Smooth muscle cell (in vitro differentiated cells): Measurements from ENCODE around the gene OR10G6. TPM values are rescaled to one million over a fixed set of nuclear protein-coding genes. Genes with fewer than 3 reads are reported as not detected.

ENCODE experiments used
- DNase-seq: peaks from one replicate; lab custom pipeline; 2025; ENCODE audit not compliant: unreplicated experiment; lab: John Stamatoyannopoulos, UW
- H2AFZ ChIP-seq: fragments of 200-600 bp; sonication (generic); 2 replicates; pipeline ENCODE4 v1.6.0; 2016; ENCODE audit warnings: antibody characterized with exemption, low read depth, mild to moderate bottlenecking
- H3F3A ChIP-seq: fragments of 200-600 bp; sonication (generic); 2 replicates; pipeline ENCODE4 v1.6.0; 2017; ENCODE audit warnings: antibody characterized with exemption, low read depth
- H3K27ac ChIP-seq: fragments of 200-600 bp; sonication (generic); 2 replicates; pipeline ENCODE4 v1.5.1; 2016; ENCODE audit warnings: low read depth, mild to moderate bottlenecking
- H3K27me3 ChIP-seq: fragments of 200-600 bp; sonication (generic); 2 replicates; pipeline ENCODE4 v1.6.1; 2016; ENCODE audit warnings: low read depth, mild to moderate bottlenecking
- H3K36me3 ChIP-seq: fragments of 200-600 bp; sonication (generic); 2 replicates; pipeline ENCODE4 v1.5.1; 2016; ENCODE audit warnings: low read depth
- H3K4me1 ChIP-seq: fragments of 200-600 bp; sonication (generic); 2 replicates; pipeline ENCODE4 v1.5.1; 2016; ENCODE audit warnings: low read depth
- H3K4me2 ChIP-seq: fragments of 200-600 bp; sonication (generic); 2 replicates; pipeline ENCODE4 v1.6.0; 2016; ENCODE audit warnings: mild to moderate bottlenecking
- H3K4me3 ChIP-seq: fragments of 200-600 bp; sonication (generic); 2 replicates; pipeline ENCODE4 v1.5.1; 2016; ENCODE audit warnings: mild to moderate bottlenecking
- H3K79me2 ChIP-seq: fragments of 200-600 bp; sonication (generic); 2 replicates; pipeline ENCODE4 v1.6.0; 2016; ENCODE audit warnings: low read depth, mild to moderate bottlenecking
- H3K9ac ChIP-seq: fragments of 200-600 bp; sonication (generic); 2 replicates; pipeline ENCODE4 v1.6.0; 2016; ENCODE audit warnings: low read depth
- H3K9me3 ChIP-seq: fragments of 200-600 bp; sonication (generic); replicated peaks from 2 replicates; pipeline ENCODE4 v1.5.1; 2016; ENCODE audit warnings: low read depth
- H4K20me1 ChIP-seq: fragments of 200-600 bp; sonication (generic); 2 replicates; pipeline ENCODE4 v1.6.0; 2016; ENCODE audit warnings: low read depth
- WGBS: methylation state at CpG from one replicate; pipeline ENCODE4 v1.1.7; 2016; ENCODE audit warnings: low lambda C conversion rate; 5-methylcytosine and 5-hydroxymethylcytosine counted together
- polyA plus RNA-seq: library from polyadenylated mRNA; unstranded; fragments of >200 nt; fragmentation: Nextera tagmentation; extraction: Ambion mirVana; gene quantifications from 2 replicates; pipeline ENCODE4 v1.2.1, GENCODE V29; 2016
- total RNA-seq: library from RNA; depleted of rRNA; stranded (reverse); fragments of >200 nt; gene quantifications from 2 replicates; pipeline ENCODE4 v1.2.3, GENCODE V29; 2014
- TF ChIP-seq, protein P1 (sequence below): fragments of 200-600 bp; sonication (generic); IDR thresholded peaks from 2 replicates; pipeline ENCODE4 v1.5.1; 2017; ENCODE audit warnings: borderline replicate concordance, mild to moderate bottlenecking, antibody characterized with exemption; ENCODE audit not compliant: insufficient read depth, poor library complexity, severe bottlenecking

The OR10G6 gene, protein sequence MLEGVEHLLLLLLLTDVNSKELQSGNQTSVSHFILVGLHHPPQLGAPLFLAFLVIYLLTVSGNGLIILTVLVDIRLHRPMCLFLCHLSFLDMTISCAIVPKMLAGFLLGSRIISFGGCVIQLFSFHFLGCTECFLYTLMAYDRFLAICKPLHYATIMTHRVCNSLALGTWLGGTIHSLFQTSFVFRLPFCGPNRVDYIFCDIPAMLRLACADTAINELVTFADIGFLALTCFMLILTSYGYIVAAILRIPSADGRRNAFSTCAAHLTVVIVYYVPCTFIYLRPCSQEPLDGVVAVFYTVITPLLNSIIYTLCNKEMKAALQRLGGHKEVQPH
- total RNA-seq (not detected in 2 replicates), polyA plus RNA-seq (not detected in 2 replicates)

DNA sequence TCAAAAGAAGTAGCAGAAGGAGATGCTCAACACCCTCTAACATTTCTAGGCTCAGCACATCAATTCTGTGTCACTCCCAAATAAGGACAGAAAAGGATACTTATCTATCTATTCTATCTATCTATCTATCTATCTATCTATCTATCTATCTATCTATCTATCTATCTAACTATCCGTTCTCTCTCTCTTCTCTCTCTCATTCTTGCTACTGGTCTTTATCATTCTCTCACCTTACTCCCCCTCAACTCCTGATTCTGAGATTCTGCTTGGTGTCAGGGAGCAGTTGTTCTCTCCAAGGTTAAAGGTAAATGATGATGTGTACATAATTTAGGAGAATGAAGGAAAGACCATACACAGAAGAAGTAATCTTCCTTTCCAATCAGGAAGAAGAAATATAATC, at the start of gene OR10G6:
Gene OR10G6 (minus strand): TSS at position 43 of the 400 bp plus-strand sequence. CDS start 0 bp downstream, at position 43.
- WGBS: 87% methylated on average over 1 of the region's 1 CpG
- H3K4me3 ChIP-seq: no peak within 1 kb of the TSS

DNA sequence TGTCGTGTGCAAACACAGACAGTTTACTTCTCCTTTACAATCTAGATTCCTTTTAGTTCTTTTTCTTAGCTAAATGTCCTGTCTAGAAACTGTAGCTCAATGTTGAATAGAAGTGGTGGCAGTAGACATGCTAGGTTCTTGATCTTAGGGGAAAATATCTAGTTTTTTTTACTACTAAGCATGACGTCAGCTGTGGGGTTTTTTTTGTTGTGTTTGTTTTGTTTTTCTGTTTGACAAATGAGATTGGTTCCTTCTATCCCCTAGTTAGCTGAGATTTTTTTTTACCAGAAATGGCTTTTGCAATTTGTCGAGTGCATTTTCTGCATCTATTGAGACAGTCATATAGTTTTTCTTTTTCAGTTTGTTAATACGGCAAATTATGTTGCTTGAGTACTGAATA, 48.5 kb upstream of the OR10G6 start:
- H3K27me3 ChIP-seq: no peaks in the 10 kb centered on the region
- WGBS: 86% methylated on average over 4 of the region's 4 CpGs
- no peak for DNase-seq

More for the DNA sequence above, at the start of gene OR10G6:
- Histone ChIP-seq H3F3A (no peaks in the 10 kb centered on the region), H3K27me3 (no peaks in the 10 kb centered on the region), H3K4me2 (no peak within 1 kb of the TSS), H3K9me3 (no peaks in the 10 kb centered on the region), H2AFZ (no peak within 1 kb of the TSS), H4K20me1 (no peaks in the 10 kb centered on the region), H3K27ac (no peak within 1 kb of the TSS), H3K4me1 (no peaks in the 10 kb centered on the region), H3K9ac (no peak within 1 kb of the TSS), H3K79me2 (no peaks in the 10 kb centered on the region), H3K36me3 (no peaks in the 10 kb centered on the region)
- TF ChIP-seq, protein P1, sequence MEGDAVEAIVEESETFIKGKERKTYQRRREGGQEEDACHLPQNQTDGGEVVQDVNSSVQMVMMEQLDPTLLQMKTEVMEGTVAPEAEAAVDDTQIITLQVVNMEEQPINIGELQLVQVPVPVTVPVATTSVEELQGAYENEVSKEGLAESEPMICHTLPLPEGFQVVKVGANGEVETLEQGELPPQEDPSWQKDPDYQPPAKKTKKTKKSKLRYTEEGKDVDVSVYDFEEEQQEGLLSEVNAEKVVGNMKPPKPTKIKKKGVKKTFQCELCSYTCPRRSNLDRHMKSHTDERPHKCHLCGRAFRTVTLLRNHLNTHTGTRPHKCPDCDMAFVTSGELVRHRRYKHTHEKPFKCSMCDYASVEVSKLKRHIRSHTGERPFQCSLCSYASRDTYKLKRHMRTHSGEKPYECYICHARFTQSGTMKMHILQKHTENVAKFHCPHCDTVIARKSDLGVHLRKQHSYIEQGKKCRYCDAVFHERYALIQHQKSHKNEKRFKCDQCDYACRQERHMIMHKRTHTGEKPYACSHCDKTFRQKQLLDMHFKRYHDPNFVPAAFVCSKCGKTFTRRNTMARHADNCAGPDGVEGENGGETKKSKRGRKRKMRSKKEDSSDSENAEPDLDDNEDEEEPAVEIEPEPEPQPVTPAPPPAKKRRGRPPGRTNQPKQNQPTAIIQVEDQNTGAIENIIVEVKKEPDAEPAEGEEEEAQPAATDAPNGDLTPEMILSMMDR: no peak
- no peak for DNase-seq

DNA sequence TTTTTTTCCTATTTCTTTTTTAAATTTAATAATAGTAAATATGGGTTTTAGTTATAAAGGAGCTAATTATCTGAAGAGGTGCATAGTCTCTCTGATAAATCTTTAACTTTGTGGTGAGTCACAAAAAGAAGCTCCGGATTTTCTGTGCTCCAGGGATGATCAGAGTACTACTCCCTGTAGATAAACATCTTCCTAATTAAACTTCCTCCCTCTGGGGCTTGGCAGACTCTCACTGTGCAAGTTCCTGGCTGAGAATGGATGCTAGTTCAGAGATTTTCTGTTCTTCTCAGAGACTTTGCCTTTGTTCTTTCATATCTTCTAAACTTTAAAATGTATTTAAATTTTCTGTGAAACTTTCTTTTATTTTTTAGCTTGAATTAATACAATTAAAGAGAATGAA, 46.3 kb upstream of the OR10G6 start, which contains the start of gene OR10G7:
Gene OR10G7 (minus strand): TSS at position 72 of the 400 bp plus-strand sequence. CDS start 2,324 bp downstream, outside the sequence.
- Histone ChIP-seq H3K4me1 (no peaks in the 10 kb centered on the region), H3K4me3 (no peak within 1 kb of the TSS), H3F3A (no peaks in the 10 kb centered on the region), H3K27me3 (no peaks in the 10 kb centered on the region), H3K79me2 (no peaks in the 10 kb centered on the region), H3K9me3 (no peaks in the 10 kb centered on the region), H3K27ac (no peak within 1 kb of the TSS), H3K36me3 (no peaks in the 10 kb centered on the region), H3K9ac (no peak within 1 kb of the TSS), H3K4me2 (no peak within 1 kb of the TSS), H4K20me1 (no peaks in the 10 kb centered on the region), H2AFZ (no peak within 1 kb of the TSS)
- WGBS: 8% methylated on average over 1 of the region's 1 CpG
- DNase-seq: no peak
- TF ChIP-seq, protein P1: no peak

More for the DNA sequence above, 48.5 kb upstream of the OR10G6 start:
- Histone ChIP-seq H3K27ac (no peak overlapping the region), H3K79me2 (no peaks in the 10 kb centered on the region), H4K20me1 (no peaks in the 10 kb centered on the region), H3K36me3 (no peaks in the 10 kb centered on the region), H3K9ac (no peak overlapping the region), H2AFZ (no peak overlapping the region), H3K4me3 (no peak overlapping the region), H3K4me1 (no peaks in the 10 kb centered on the region), H3F3A (no peaks in the 10 kb centered on the region), H3K9me3 (no peaks in the 10 kb centered on the region), H3K4me2 (no peak overlapping the region)
- TF ChIP-seq, protein P1: no peak
